Endothelial cell of umbilical vein (primary cell): Measurements from ENCODE around the gene HNRNPL. TPM values are rescaled to one million over a fixed set of nuclear protein-coding genes. Genes with fewer than 3 reads are reported as not detected.
"Not testable (repeated sequence)": the region's sequence is repeated elsewhere in the genome, so short reads cannot be mapped to it uniquely, and the experiment has no call there.

Source experiments
- BruUV-seq: library from RNA; stranded (reverse); fragments of 400-500 nt; replicated peaks from 2 replicates; lab custom pipeline; 2021; lab: Mats Ljungman, UMichigan
- CTCF ChIA-PET: fragments of 300-600, 350-600 bp; sonication (Branson Sonifier 250); formaldehyde crosslinking; loops from one replicate; lab custom pipeline; 2021; ENCODE audit warnings: antibody characterized with exemption, inconsistent platforms; lab: Charles Lee
- POLR2A ChIA-PET: fragments of 300-600, 350-600 bp; sonication (Branson Sonifier 250); formaldehyde crosslinking; loops from one replicate; lab custom pipeline; 2021; ENCODE audit warnings: antibody characterized with exemption, inconsistent platforms; lab: Charles Lee
- DNase-seq: peaks from one replicate; pipeline ENCODE4 v3.0.0-alpha.2; 2011; ENCODE audit warnings: low read depth, low spot score
- FAIRE-seq: peaks from 2 replicates; lab custom pipeline; 2011; peaks lifted over from hg19 to GRCh38; lab: Jason Lieb, UNC
- H2AFZ ChIP-seq: 2 replicates; pipeline ENCODE4 v1.6.0; 2012; ENCODE audit warnings: low read depth, low read length, control low read depth, inconsistent platforms
- H3K27ac ChIP-seq: 2 replicates; pipeline ENCODE4 v1.5.1; 2011; ENCODE audit warnings: low read depth, mild to moderate bottlenecking, control low read depth, low read length, moderate library complexity; ENCODE audit not compliant: insufficient read depth
- H3K27me3 ChIP-seq, 2 experiments: 2 replicates each; pipeline versions ENCODE4 v1.6.0 to v1.6.1; 2011; ENCODE audit warnings: low read length in 2 of 2, mixed read lengths in 1 of 2; ENCODE audit not compliant: control insufficient read depth in 2 of 2, insufficient read depth in 2 of 2
- H3K36me3 ChIP-seq, 2 experiments: 2 replicates in 1 of 2; 3 replicates in 1 of 2; pipeline ENCODE4 v1.5.1; 2011; ENCODE audit warnings: low read length in 2 of 2, mild to moderate bottlenecking in 1 of 2, moderate library complexity in 1 of 2; ENCODE audit not compliant: control insufficient read depth in 2 of 2, insufficient read depth in 2 of 2; ENCODE audit errors: extremely low read depth in 1 of 2
- H3K4me1 ChIP-seq: 3 replicates; pipeline ENCODE4 v1.5.1; 2011; ENCODE audit warnings: mild to moderate bottlenecking, low read length; ENCODE audit not compliant: control insufficient read depth, insufficient read depth; ENCODE audit errors: extremely low read depth
- H3K4me2 ChIP-seq: 2 replicates; pipeline ENCODE4 v1.6.1; 2011; ENCODE audit warnings: low read length, control low read depth, mixed read lengths; ENCODE audit not compliant: insufficient read depth
- H3K4me3 ChIP-seq, 3 experiments: fragments of 200-600 bp in 1 of 3; sonication (generic), shearing (Covaris generic) in 1 of 3; replicated peaks in 1 of 3; 2 replicates each; pipeline ENCODE4 v1.5.1; 2011 to 2016; ENCODE audit warnings: control low read depth in 3 of 3, low read length in 3 of 3, mild to moderate bottlenecking in 2 of 3, inconsistent platforms in 1 of 3, low read depth in 1 of 3, moderate library complexity in 1 of 3; ENCODE audit not compliant: insufficient read depth in 1 of 3
- H3K79me2 ChIP-seq: 2 replicates; pipeline ENCODE4 v1.6.0; 2012; ENCODE audit warnings: low read length, inconsistent platforms; ENCODE audit not compliant: control insufficient read depth, insufficient read depth
- H3K9ac ChIP-seq: replicated peaks from 2 replicates; pipeline ENCODE3; 2011; ENCODE audit warnings: low read length, control low read depth; ENCODE audit not compliant: insufficient read depth; ENCODE audit errors: extremely low read depth
- H3K9me1 ChIP-seq: replicated peaks from 3 replicates; pipeline ENCODE4 v1.6.0; 2011; ENCODE audit warnings: mild to moderate bottlenecking, low read length; ENCODE audit not compliant: control insufficient read depth, insufficient read depth; ENCODE audit errors: extremely low read depth
- H3K9me3 ChIP-seq: replicated peaks from 2 replicates; pipeline ENCODE4 v1.5.1; 2012; ENCODE audit warnings: low read length, inconsistent platforms; ENCODE audit not compliant: control insufficient read depth, insufficient read depth
- H4K20me1 ChIP-seq: replicated peaks from 2 replicates; pipeline ENCODE3; 2011; ENCODE audit warnings: mild to moderate bottlenecking, low read length; ENCODE audit not compliant: control insufficient read depth, insufficient read depth; ENCODE audit errors: extremely low read depth
- EZH2 ChIP-seq: IDR thresholded peaks from 2 replicates; pipeline ENCODE4 v1.6.1; 2012; ENCODE audit warnings: borderline replicate concordance, low read depth, mild to moderate bottlenecking, moderate library complexity, low read length, inconsistent platforms; ENCODE audit not compliant: severe bottlenecking
- FOS ChIP-seq: IDR thresholded peaks from 2 replicates; pipeline ENCODE4 v1.6.1; 2011; ENCODE audit warnings: mild to moderate bottlenecking, low read length, moderate library complexity, borderline replicate concordance; ENCODE audit not compliant: insufficient read depth
- GATA2 ChIP-seq: IDR thresholded peaks from 2 replicates; pipeline ENCODE4 v1.7.0; 2011; ENCODE audit warnings: low read depth, mild to moderate bottlenecking, moderate library complexity, mixed read lengths, low read length; ENCODE audit not compliant: insufficient read length, insufficient read depth
- JUN ChIP-seq: IDR thresholded peaks from 2 replicates; pipeline ENCODE4 v1.6.1; 2011; ENCODE audit warnings: borderline replicate concordance, low read depth; ENCODE audit not compliant: insufficient read length, insufficient read depth
- MYC ChIP-seq: IDR thresholded peaks from one replicate; pipeline ENCODE4 v1.6.1; 2011; ENCODE audit warnings: mild to moderate bottlenecking, low read depth, low read length
- POLR2A ChIP-seq: IDR thresholded peaks from 2 replicates; pipeline ENCODE4 v1.6.1; 2012; ENCODE audit warnings: low read depth, mild to moderate bottlenecking, control low read depth, low read length
- POLR2AphosphoS5 ChIP-seq: IDR thresholded peaks from 2 replicates; pipeline ENCODE4 v1.6.1; 2012; ENCODE audit warnings: low read depth, mild to moderate bottlenecking, control low read depth, low read length, moderate library complexity; ENCODE audit not compliant: insufficient read depth
- dilution Hi-C: fragments of 300-500 bp; cut with MboI; formaldehyde crosslinking; loops from one replicate; pipeline ENCODE4 v1.15.0; 2019; ENCODE audit warnings: low sequenced_read_pairs; ENCODE audit not compliant: extremely low pct_ligation_motif_present
- intact Hi-C: fragments of 100-400 bp; cut with micrococcal nuclease; formaldehyde crosslinking; loops from one replicate; pipeline ENCODE4 v1.10.0; 2022
- polyA plus RNA-seq, 4 experiments: library from polyadenylated mRNA; depleted of rRNA in 3 of 4; stranded (reverse) in 3 of 4; unstranded in 1 of 4; fragments of >200 nt; gene quantifications; 2 replicates each; pipeline versions ENCODE4 v1.2.1 to v1.2.3, GENCODE V29; 2011 to 2012; ENCODE audit warnings: missing spikeins in 1 of 4
- total RNA-seq: library from RNA; stranded (reverse); gene quantifications from 2 replicates; pipeline ENCODE4 v1.2.3, GENCODE V29; 2021
- TF ChIP-seq, protein P1 (sequence below): IDR thresholded peaks from 2 replicates; pipeline ENCODE4 v1.6.1; 2011; ENCODE audit not compliant: insufficient read depth, insufficient read length
- TF ChIP-seq, protein P2 (sequence below), 2 donors: IDR thresholded peaks; 1 replicate in 1 of 2; 2 replicates in 1 of 2; pipeline ENCODE4 v1.5.1; 2011; ENCODE audit warnings: low read length in 2 of 2, mild to moderate bottlenecking in 2 of 2, moderate library complexity in 2 of 2, control low read depth in 1 of 2, inconsistent platforms in 1 of 2, low read depth in 1 of 2; ENCODE audit not compliant: insufficient read depth in 1 of 2; ENCODE audit errors: extremely low read depth in 1 of 2

The HNRNPL gene
- total and polyA plus RNA-seq, 2 donors (not counting 3 experiments of a cell fraction or from before 2014, with no cell fraction given), result 305 to 451 TPM

DNA sequence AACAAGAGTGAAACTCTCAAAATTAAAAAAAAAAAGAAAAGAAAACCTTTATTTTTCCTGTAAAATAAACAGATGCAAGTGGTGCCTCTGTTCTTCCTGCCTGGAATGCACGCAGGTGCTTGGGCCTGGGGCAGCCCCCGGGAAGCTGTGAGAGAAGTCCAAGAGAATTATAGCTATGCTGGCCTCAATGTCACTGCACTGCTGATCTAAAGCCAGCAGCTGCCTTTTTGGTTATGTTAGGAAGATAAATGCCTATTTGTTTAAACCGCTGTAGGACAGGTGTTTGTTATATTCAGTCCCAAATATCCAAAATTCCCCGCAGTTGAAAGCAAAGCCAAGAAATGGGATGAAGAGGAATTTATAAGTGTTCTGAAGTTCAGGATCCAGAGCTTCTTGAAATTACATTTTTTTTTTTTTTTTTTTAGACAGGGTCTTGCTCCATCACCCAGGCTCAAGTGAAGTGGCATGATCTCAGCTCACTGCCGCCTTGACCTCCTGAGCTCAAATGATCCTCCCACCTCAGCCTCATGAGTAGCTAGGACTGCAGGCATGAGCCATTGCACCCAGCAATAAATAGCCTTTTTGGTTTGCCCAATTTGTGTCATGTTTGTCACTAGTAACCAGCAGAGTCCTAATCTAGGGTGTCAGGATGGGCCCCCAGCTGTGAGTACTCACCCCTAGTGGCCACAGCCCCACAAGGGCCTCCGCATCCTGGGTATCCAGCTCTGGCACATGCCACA is 26.0 kb upstream of the HNRNPL start:
- no peaks in the 10 kb centered on the region for H3K9me3 ChIP-seq
- H3K9me1 ChIP-seq, result no peaks in the 10 kb centered on the region
- H4K20me1 ChIP-seq, result no peaks in the 10 kb centered on the region
- H3K27me3 ChIP-seq, result no peaks in the 10 kb centered on the region
- TF ChIP-seq FOS, result no peak
- TF ChIP-seq EZH2, result no peak
- no peak for TF ChIP-seq MYC
- TF ChIP-seq JUN, result no peak
- no peak for TF ChIP-seq POLR2A
- TF ChIP-seq, protein P1, sequence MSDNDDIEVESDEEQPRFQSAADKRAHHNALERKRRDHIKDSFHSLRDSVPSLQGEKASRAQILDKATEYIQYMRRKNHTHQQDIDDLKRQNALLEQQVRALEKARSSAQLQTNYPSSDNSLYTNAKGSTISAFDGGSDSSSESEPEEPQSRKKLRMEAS, result no peak
- TF ChIP-seq POLR2AphosphoS5, result no peak
- TF ChIP-seq, protein P2, sequence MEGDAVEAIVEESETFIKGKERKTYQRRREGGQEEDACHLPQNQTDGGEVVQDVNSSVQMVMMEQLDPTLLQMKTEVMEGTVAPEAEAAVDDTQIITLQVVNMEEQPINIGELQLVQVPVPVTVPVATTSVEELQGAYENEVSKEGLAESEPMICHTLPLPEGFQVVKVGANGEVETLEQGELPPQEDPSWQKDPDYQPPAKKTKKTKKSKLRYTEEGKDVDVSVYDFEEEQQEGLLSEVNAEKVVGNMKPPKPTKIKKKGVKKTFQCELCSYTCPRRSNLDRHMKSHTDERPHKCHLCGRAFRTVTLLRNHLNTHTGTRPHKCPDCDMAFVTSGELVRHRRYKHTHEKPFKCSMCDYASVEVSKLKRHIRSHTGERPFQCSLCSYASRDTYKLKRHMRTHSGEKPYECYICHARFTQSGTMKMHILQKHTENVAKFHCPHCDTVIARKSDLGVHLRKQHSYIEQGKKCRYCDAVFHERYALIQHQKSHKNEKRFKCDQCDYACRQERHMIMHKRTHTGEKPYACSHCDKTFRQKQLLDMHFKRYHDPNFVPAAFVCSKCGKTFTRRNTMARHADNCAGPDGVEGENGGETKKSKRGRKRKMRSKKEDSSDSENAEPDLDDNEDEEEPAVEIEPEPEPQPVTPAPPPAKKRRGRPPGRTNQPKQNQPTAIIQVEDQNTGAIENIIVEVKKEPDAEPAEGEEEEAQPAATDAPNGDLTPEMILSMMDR (IDR thresholded peaks at IDR 0.05; ENCODE audit: extremely low read depth in 1 of 2, insufficient read depth in 1 of 2, low read depth in 1 of 2, low read length in 2 of 2), result no peak
- TF ChIP-seq GATA2, result no peak
- no peak overlapping the region for H3K4me2 ChIP-seq
- H3K9ac ChIP-seq, result no peak overlapping the region
- no peak overlapping the region for H3K27ac ChIP-seq
- intact Hi-C loops, result no loop called here
- H3K4me1 ChIP-seq, result peaks cover 13% of the 10 kb centered on the region
- dilution Hi-C loops, result no loop called here
- peaks cover 0 to 5% of the 10 kb centered on the region in 2 experiments for H3K36me3 ChIP-seq
- ChIA-PET POLR2A (no interaction called here), CTCF (interaction anchor here (0.6 to 3.2 kb wide), 5 partner anchors 10 to 111 kb away, joined by 4 to 29 read pairs (median 5); partner anchors contain the start of genes NFKBIB and SIRT2)
- FAIRE-seq (no peak), DNase-seq (no peak)
- no peak overlapping the region for H3K4me3 ChIP-seq
- no TSS peak for BruUV-seq
- no peaks in the 10 kb centered on the region for H3K79me2 ChIP-seq
- H2AFZ ChIP-seq, result no peak overlapping the region

DNA sequence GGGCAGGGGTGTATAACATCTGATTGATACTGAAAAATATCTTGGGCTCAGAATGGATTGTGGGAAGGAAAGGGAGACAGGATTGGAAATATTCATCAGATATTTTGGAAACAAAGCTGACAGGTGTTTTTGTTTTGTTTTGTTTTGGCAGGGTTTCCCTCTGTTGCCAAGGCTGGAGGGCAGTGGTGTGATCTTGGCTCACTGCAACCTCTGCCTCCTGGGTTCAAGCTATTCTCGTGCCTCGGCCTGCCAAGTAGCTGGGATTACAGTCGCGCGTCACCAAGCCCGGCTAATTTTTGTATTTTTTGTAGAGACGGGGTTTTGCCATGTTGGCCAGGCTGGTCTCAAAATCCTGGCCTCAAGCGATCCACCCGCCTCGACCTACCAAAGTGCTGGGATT is 23.6 kb upstream of the HNRNPL start:
- H3K9ac ChIP-seq, BruUV-seq, dilution Hi-C loops, H3K27ac ChIP-seq, H3K9me3 ChIP-seq, H3K36me3 ChIP-seq, intact Hi-C loops, H3K27me3 ChIP-seq, DNase-seq, H4K20me1 ChIP-seq, H3K4me2 ChIP-seq, H3K4me3 ChIP-seq, H3K79me2 ChIP-seq, H3K9me1 ChIP-seq, FAIRE-seq, H2AFZ ChIP-seq: not testable (repeated sequence)
- ChIA-PET POLR2A (interaction anchor here (0.6 kb wide), 1 partner anchor 13 kb away, joined by 4 read pairs; no protein-coding TSS in a partner anchor), CTCF (interaction anchor here (1.1 to 3.4 kb wide), 5 partner anchors 10 to 239 kb away, joined by 3 to 29 read pairs (median 6); partner anchors contain the start of genes NFKBIB and SIRT2)
- peaks cover 17% of the 10 kb centered on the region for H3K4me1 ChIP-seq
